HG03378 (cell line): ENCODE results near the gene C1orf21.

Experiments
- ATAC-seq: cut with Tn5 transposase; IDR thresholded peaks from one replicate; pipeline ENCODE4 v1.9.1; 2021; ENCODE audit warnings: mild to moderate bottlenecking, moderate library complexity; ENCODE audit not compliant: unreplicated experiment

The C1orf21 gene

GRCh38 chr1:184408580-184408979 is 21.8 kb downstream of the C1orf21 start:
- ATAC-seq, result no peak

GRCh38 chr1:184409011-184409410 is 22.2 kb downstream of the C1orf21 start:
- no peak for ATAC-seq

GRCh38 chr1:184412472-184412871 is 25.6 kb downstream of the C1orf21 start:
- ATAC-seq, result no peak

GRCh38 chr1:184416481-184416880 is 29.7 kb downstream of the C1orf21 start:
- ATAC-seq, result no peak

GRCh38 chr1:184416946-184417345 is 30.1 kb downstream of the C1orf21 start:
- no peak for ATAC-seq

GRCh38 chr1:184417916-184418315 is 31.1 kb downstream of the C1orf21 start:
- no peak for ATAC-seq

GRCh38 chr1:184418652-184419349 is 32.0 kb downstream of the C1orf21 start:
- ATAC-seq, result no peak

- no peak for ATAC-seq
Measured at GRCh38 chr1:184419350-184420161, 32.7 kb downstream of the C1orf21 start.

GRCh38 chr1:184422490-184423233 is 35.8 kb downstream of the C1orf21 start:
- ATAC-seq, result no peak

- ATAC-seq, result no peak
Measured at GRCh38 chr1:184423649-184424048, 36.8 kb downstream of the C1orf21 start.

GRCh38 chr1:184424157-184424556 is 37.3 kb downstream of the C1orf21 start:
- ATAC-seq, result no peak

- ATAC-seq, result no peak
Measured at GRCh38 chr1:184424945-184425344, 38.1 kb downstream of the C1orf21 start.

- no peak for ATAC-seq
Measured at GRCh38 chr1:184425449-184426277, 38.8 kb downstream of the C1orf21 start.

GRCh38 chr1:184426278-184426674 is 39.4 kb downstream of the C1orf21 start:
- ATAC-seq, result no peak

GRCh38 chr1:184427722-184428121 is 40.9 kb downstream of the C1orf21 start:
- no peak for ATAC-seq

GRCh38 chr1:184428604-184429003 is 41.8 kb downstream of the C1orf21 start:
- ATAC-seq, result no peak

- no peak for ATAC-seq
Measured at GRCh38 chr1:184429335-184429734, 42.5 kb downstream of the C1orf21 start.

- ATAC-seq, result no peak
Measured at GRCh38 chr1:184433956-184434502, 47.2 kb downstream of the C1orf21 start.

GRCh38 chr1:184437291-184437690 is 50.5 kb downstream of the C1orf21 start:
- no peak for ATAC-seq

GRCh38 chr1:184438363-184438762 is 51.5 kb downstream of the C1orf21 start:
- ATAC-seq, result no peak
